Measurements from ENCODE around the gene ESYT3. TPM values are rescaled to one million over a fixed set of nuclear protein-coding genes. Genes with fewer than 3 reads are reported as not detected.
A peak's percentile ranks its signal among the peaks of the same experiment; 100 is the strongest.

The ESYT3 gene
- total and polyA plus RNA-seq, 4 donors, result under 0.01 to 0.07 (median 0.05) TPM

DNA sequence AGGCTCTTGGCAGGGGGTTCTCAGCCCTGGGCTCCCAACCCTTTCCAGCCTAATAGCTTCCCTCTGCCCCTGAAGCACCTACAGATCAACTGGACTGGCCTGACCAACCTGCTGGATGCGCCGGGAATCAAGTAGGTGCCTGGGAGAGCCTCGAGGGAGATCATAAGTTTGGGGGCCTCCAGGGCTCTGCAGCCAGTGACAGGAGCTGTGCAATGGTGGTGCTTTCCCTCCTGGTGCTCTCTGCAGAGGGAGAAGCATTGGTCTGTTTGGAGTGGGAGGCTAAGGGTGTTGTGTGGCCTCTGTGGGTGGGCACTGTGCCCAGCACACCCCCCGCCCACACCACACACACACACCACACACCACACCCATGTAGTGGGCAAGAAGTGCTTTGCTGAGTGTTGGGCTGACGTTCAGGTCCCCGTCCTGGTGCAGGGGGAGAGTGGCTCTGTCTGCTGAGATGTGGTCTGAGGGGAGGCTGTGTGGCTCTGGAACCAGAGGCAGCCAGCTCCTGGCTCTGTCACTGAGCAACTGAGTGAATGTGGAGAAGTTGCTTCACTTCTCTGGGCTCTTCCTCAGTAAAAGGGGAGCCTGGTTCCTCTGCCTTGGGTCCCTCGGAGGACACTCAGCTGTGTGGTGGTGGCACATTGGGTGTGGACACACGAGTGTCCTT lies 26.3 kb downstream of the ESYT3 start (continued):
- TF ChIP-seq, protein P1, sequence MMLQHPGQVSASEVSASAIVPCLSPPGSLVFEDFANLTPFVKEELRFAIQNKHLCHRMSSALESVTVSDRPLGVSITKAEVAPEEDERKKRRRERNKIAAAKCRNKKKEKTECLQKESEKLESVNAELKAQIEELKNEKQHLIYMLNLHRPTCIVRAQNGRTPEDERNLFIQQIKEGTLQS (IDR thresholded peaks at IDR 0.05), result no peak
- TF ChIP-seq, protein P2, sequence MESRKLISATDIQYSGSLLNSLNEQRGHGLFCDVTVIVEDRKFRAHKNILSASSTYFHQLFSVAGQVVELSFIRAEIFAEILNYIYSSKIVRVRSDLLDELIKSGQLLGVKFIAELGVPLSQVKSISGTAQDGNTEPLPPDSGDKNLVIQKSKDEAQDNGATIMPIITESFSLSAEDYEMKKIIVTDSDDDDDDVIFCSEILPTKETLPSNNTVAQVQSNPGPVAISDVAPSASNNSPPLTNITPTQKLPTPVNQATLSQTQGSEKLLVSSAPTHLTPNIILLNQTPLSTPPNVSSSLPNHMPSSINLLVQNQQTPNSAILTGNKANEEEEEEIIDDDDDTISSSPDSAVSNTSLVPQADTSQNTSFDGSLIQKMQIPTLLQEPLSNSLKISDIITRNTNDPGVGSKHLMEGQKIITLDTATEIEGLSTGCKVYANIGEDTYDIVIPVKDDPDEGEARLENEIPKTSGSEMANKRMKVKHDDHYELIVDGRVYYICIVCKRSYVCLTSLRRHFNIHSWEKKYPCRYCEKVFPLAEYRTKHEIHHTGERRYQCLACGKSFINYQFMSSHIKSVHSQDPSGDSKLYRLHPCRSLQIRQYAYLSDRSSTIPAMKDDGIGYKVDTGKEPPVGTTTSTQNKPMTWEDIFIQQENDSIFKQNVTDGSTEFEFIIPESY (IDR thresholded peaks at IDR 0.05), result no peak

DNA sequence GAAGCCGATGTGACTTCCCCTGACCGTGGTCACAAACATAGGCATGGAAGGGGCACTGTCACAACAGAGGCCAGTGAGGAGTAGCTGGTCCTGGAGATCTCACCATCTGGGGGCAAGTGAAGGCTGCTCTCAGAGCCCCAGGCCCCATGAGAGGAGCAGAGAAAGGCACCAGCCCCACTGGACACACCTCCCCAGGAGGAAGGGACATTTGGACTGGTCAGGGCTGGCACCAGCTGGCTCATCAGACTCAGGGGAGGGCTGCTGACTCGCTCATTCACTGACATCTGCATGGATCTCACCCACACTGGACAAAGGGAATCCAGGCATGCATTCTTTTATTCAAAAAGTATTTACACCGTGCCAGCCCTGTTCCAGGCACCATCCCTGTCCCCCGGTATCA lies 26.8 kb downstream of the ESYT3 start:
- Histone ChIP-seq H3K4me3 (ENCODE audit: low read depth in 1 of 3, low read length in 3 of 3) (no peak overlapping the region), H3K27ac (ENCODE audit: low read depth in 1 of 2, low read length in 2 of 2) (no peak overlapping the region), H3K4me1 (ENCODE audit: control insufficient read depth in 4 of 4, insufficient read depth in 4 of 4, low read length in 3 of 4) (no peaks in the 10 kb centered on the region), H3K27me3 (ENCODE audit: control insufficient read depth in 4 of 4, insufficient read depth in 4 of 4, low read length in 3 of 4) (peaks cover 0 to 2% (median 0%) of the 10 kb centered on the region in 4 donors), H3K9me3 (ENCODE audit: control insufficient read depth in 4 of 4, low read length in 3 of 4) (no peaks in the 10 kb centered on the region), H3K36me3 (ENCODE audit: control insufficient read depth in 4 of 4, insufficient read depth in 3 of 4, low read depth in 1 of 4, low read length in 3 of 4) (no peaks in the 10 kb centered on the region), H3K9ac (ENCODE audit: low read depth in 1 of 2, low read length in 2 of 2) (no peak overlapping the region)
- WGBS, result 61% methylated on average over 5 of the region's 5 CpGs
- peak; percentile 16 for DNase-seq (ENCODE audit: low spot score)
- TF ChIP-seq, protein P2 (IDR thresholded peaks at IDR 0.05), result no peak

DNA sequence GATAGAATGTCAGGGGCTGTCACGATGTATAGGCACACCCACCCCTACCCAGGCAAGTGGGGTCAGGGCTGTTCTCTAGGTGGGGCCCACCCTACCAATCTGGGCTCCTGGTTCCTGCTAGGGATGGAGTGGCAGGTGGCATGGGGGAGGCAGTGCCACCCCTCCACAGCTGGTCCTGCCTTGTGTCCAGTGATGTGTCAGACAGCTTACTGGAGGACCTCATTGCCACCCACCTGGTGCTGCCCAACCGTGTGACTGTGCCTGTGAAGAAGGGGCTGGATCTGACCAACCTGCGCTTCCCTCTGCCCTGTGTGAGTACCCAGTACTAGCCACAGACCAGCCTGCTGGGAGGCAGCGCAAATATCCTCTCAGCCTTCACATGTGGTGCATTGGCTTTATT lies 27.5 kb downstream of the ESYT3 start:
- H3K9me3 ChIP-seq (ENCODE audit: control insufficient read depth in 4 of 4, low read length in 3 of 4), result no peaks in the 10 kb centered on the region
- H3K27ac ChIP-seq (ENCODE audit: low read depth in 1 of 2, low read length in 2 of 2), result no peak overlapping the region
- no peak for DNase-seq (ENCODE audit: low spot score)
- no peaks in the 10 kb centered on the region for H3K4me1 ChIP-seq (ENCODE audit: control insufficient read depth in 4 of 4, insufficient read depth in 4 of 4, low read length in 3 of 4)
- TF ChIP-seq, protein P1 (IDR thresholded peaks at IDR 0.05), result no peak
- TF ChIP-seq TAF1 (conservative IDR thresholded peaks at IDR 0.05), result no peak
- no peak for TF ChIP-seq JUND (IDR thresholded peaks at IDR 0.05)
- TF ChIP-seq, protein P2 (IDR thresholded peaks at IDR 0.05), result no peak
- TF ChIP-seq, protein P3, sequence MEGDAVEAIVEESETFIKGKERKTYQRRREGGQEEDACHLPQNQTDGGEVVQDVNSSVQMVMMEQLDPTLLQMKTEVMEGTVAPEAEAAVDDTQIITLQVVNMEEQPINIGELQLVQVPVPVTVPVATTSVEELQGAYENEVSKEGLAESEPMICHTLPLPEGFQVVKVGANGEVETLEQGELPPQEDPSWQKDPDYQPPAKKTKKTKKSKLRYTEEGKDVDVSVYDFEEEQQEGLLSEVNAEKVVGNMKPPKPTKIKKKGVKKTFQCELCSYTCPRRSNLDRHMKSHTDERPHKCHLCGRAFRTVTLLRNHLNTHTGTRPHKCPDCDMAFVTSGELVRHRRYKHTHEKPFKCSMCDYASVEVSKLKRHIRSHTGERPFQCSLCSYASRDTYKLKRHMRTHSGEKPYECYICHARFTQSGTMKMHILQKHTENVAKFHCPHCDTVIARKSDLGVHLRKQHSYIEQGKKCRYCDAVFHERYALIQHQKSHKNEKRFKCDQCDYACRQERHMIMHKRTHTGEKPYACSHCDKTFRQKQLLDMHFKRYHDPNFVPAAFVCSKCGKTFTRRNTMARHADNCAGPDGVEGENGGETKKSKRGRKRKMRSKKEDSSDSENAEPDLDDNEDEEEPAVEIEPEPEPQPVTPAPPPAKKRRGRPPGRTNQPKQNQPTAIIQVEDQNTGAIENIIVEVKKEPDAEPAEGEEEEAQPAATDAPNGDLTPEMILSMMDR (IDR thresholded peaks at IDR 0.05; ENCODE audit: low read depth, low read length, missing input control), result no peak
- TF ChIP-seq RXRA (IDR thresholded peaks at IDR 0.05), result no peak
- no peak for TF ChIP-seq YY1 (IDR thresholded peaks at IDR 0.05)
- no peak for TF ChIP-seq HNF4A (conservative IDR thresholded peaks at IDR 0.05)
- no peak for TF ChIP-seq SP1 (IDR thresholded peaks at IDR 0.05)
- TF ChIP-seq HNF4G (IDR thresholded peaks at IDR 0.05), result no peak
- TF ChIP-seq RAD21 (IDR thresholded peaks at IDR 0.05), result no peak
- TF ChIP-seq, protein P4, sequence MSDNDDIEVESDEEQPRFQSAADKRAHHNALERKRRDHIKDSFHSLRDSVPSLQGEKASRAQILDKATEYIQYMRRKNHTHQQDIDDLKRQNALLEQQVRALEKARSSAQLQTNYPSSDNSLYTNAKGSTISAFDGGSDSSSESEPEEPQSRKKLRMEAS (IDR thresholded peaks at IDR 0.05), result no peak
- TF ChIP-seq EGR1 (IDR thresholded peaks at IDR 0.05; ENCODE audit: low read depth in 2 of 2), result no peak
- TF ChIP-seq NR2F2 (IDR thresholded peaks at IDR 0.05), result no peak
- no peak overlapping the region for H3K4me3 ChIP-seq (ENCODE audit: low read depth in 1 of 3, low read length in 3 of 3)
- H3K27me3 ChIP-seq (ENCODE audit: control insufficient read depth in 4 of 4, insufficient read depth in 4 of 4, low read length in 3 of 4), result peaks cover 0 to 2% (median 0%) of the 10 kb centered on the region in 4 donors
- no peak overlapping the region for H3K9ac ChIP-seq (ENCODE audit: low read depth in 1 of 2, low read length in 2 of 2)
- H3K36me3 ChIP-seq (ENCODE audit: control insufficient read depth in 4 of 4, insufficient read depth in 3 of 4, low read depth in 1 of 4, low read length in 3 of 4), result no peaks in the 10 kb centered on the region
- WGBS, result 85% methylated on average over 4 of the region's 4 CpGs

Measured in liver (tissue), 9 donors.